OCI-LY1 (cell line): ENCODE results near the gene SYNDIG1L.

Experiments used
- H2AFZ ChIP-seq: fragments of 200-600 bp; sonication (generic), shearing (Covaris generic); 2 replicates; pipeline ENCODE4 v1.6.0; 2014; ENCODE audit warnings: antibody characterized with exemption, mild to moderate bottlenecking, low read length
- H3F3A ChIP-seq: fragments of 200-600 bp; sonication (generic), shearing (Covaris generic); 2 replicates; pipeline ENCODE4 v1.6.0; 2014; ENCODE audit warnings: mild to moderate bottlenecking, antibody characterized with exemption, low read length, moderate library complexity; ENCODE audit not compliant: insufficient read depth
- H3K27ac ChIP-seq: fragments of 200-600 bp; sonication (generic); 2 replicates; pipeline ENCODE4 v1.5.1; 2014; ENCODE audit warnings: low read length, mixed run types, mild to moderate bottlenecking, low read depth; ENCODE audit not compliant: poor library complexity, severe bottlenecking
- H3K27me3 ChIP-seq: fragments of 200-600 bp; sonication (generic); 2 replicates; pipeline ENCODE4 v1.6.0; 2014; ENCODE audit warnings: antibody characterized with exemption, mild to moderate bottlenecking, low read length, moderate library complexity; ENCODE audit not compliant: insufficient read depth
- H3K36me3 ChIP-seq: fragments of 200-600 bp; sonication (generic); 2 replicates; pipeline ENCODE4 v1.6.1; 2014; ENCODE audit warnings: mild to moderate bottlenecking, antibody characterized with exemption, low read length, moderate library complexity, mixed read lengths; ENCODE audit not compliant: insufficient read depth
- H3K4me1 ChIP-seq: fragments of 200-600 bp; sonication (generic); 2 replicates; pipeline ENCODE4 v1.5.1; 2014; ENCODE audit warnings: mild to moderate bottlenecking, low read length, moderate library complexity; ENCODE audit not compliant: insufficient read depth, severe bottlenecking
- H3K4me2 ChIP-seq: fragments of 200-600 bp; sonication (generic), shearing (Covaris generic); 2 replicates; pipeline ENCODE4 v1.6.1; 2014; ENCODE audit warnings: low read length
- H3K4me3 ChIP-seq: fragments of 200-600 bp; sonication (generic); 2 replicates; pipeline ENCODE4 v1.5.1; 2014; ENCODE audit warnings: low read length, low read depth, mild to moderate bottlenecking, mixed read lengths; ENCODE audit not compliant: poor library complexity, severe bottlenecking
- H3K79me2 ChIP-seq: fragments of 200-600 bp; shearing (Covaris generic); 2 replicates; pipeline ENCODE4 v1.6.1; 2016; ENCODE audit warnings: mixed run types, low read length, mixed read lengths; ENCODE audit not compliant: insufficient read depth
- H3K9ac ChIP-seq: fragments of 200-600 bp; sonication (generic), shearing (Covaris generic); 2 replicates; pipeline ENCODE4 v1.6.1; 2014; ENCODE audit warnings: mild to moderate bottlenecking, low read length, mixed read lengths
- H3K9me2 ChIP-seq: fragments of 200-600 bp; sonication (generic), shearing (Covaris generic); 2 replicates; pipeline ENCODE4 v1.6.1; 2014; ENCODE audit warnings: low read depth, mild to moderate bottlenecking, low read length, mixed read lengths
- H3K9me3 ChIP-seq: fragments of 200-600 bp; shearing (Covaris generic); 2 replicates; pipeline ENCODE4 v1.6.1; 2014; ENCODE audit warnings: low read length, mixed read lengths
- H4K20me1 ChIP-seq: fragments of 200-600 bp; sonication (generic), shearing (Covaris generic); 2 replicates; pipeline ENCODE4 v1.6.0; 2016; ENCODE audit warnings: mild to moderate bottlenecking, low read length; ENCODE audit not compliant: insufficient read depth
- EZH2 ChIP-seq: fragments of 200-600 bp; sonication (generic), shearing (Covaris generic); IDR thresholded peaks from 2 replicates; pipeline ENCODE4 v1.8.0; 2017; ENCODE audit warnings: borderline replicate concordance, mixed run types, mild to moderate bottlenecking, antibody characterized with exemption, low read length, moderate library complexity, mixed read lengths
- TF ChIP-seq, protein P1 (sequence below): fragments of 200-600 bp; sonication (generic), shearing (Covaris generic); IDR thresholded peaks from 2 replicates; pipeline ENCODE4 v1.5.1; 2017; ENCODE audit warnings: mild to moderate bottlenecking, antibody characterized with exemption, low read length, moderate library complexity, mixed read lengths

SYNDIG1L gene

DNA sequence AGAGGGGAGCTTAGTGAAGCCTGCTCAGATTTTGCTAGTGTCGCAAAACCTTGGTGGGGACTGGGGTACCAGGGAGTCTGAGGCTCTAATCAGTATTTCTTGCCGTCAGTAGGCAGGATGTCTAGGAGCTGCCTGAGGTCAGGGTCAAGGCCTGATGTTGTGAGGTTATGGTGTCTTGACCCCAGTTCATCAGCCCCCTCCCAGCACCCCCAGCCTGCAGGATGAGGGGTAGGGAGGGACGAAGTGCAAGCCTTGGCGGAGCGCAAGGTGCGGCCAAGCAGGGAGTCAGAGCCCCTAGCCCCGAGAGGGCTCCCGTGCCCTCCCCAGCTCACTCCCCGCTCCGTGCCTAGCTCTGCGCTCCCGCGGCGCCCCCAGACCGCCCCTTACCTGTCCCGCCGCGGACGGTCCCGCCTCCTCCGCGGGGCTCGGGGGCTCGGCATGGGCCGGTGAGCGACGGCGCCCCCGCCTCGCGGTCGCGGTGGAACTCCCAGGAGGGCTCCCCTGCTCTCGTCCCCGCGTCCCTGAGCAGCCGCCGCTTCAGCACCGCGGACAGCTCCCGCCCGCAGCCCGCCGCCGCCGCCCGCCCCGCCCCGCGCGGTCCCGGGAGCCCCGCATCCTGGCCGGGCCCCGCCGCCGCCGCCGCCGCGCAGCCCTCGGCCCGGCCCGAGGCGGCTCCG lies 347 bp downstream of the SYNDIG1L start:
- Histone ChIP-seq H3K9me3 (no peaks in the 10 kb centered on the region), H3K4me2 (no peak overlapping the region), H3K4me1 (no peaks in the 10 kb centered on the region), H3K27me3 (peaks cover 3% of the 10 kb centered on the region; the same call in 1 of the 2 replicates), H3K27ac (no peak overlapping the region), H3K36me3 (no peaks in the 10 kb centered on the region), H4K20me1 (no peaks in the 10 kb centered on the region), H3K9ac (no peak overlapping the region), H3F3A (no peaks in the 10 kb centered on the region), H3K9me2 (no peaks in the 10 kb centered on the region), H2AFZ (no peak overlapping the region), H3K4me3 (no peak overlapping the region), H3K79me2 (no peaks in the 10 kb centered on the region)
- TF ChIP-seq EZH2: no peak
- TF ChIP-seq, protein P1, sequence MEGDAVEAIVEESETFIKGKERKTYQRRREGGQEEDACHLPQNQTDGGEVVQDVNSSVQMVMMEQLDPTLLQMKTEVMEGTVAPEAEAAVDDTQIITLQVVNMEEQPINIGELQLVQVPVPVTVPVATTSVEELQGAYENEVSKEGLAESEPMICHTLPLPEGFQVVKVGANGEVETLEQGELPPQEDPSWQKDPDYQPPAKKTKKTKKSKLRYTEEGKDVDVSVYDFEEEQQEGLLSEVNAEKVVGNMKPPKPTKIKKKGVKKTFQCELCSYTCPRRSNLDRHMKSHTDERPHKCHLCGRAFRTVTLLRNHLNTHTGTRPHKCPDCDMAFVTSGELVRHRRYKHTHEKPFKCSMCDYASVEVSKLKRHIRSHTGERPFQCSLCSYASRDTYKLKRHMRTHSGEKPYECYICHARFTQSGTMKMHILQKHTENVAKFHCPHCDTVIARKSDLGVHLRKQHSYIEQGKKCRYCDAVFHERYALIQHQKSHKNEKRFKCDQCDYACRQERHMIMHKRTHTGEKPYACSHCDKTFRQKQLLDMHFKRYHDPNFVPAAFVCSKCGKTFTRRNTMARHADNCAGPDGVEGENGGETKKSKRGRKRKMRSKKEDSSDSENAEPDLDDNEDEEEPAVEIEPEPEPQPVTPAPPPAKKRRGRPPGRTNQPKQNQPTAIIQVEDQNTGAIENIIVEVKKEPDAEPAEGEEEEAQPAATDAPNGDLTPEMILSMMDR: no peak

DNA sequence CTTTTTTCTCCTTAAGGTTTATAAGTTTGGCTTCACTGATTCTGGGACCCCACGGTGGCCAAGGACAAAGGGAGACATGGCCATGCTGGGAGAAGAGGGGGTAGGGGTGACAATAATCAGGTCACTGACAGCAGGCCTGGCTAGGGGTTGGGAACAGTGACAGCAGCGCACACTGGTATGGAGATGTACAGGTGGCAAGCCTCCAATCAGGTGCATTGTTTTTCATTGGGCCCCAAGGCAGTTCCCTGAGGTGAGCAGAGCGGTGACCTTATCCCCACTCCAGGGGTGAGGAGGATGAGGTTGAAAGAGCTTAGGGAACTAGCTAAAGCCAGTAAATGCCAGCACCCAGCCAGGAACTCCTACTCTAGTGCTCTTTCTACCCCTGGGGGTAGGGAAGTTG lies 1.4 kb downstream of the SYNDIG1L start:
- Histone ChIP-seq H3F3A (no peaks in the 10 kb centered on the region), H3K36me3 (no peaks in the 10 kb centered on the region), H3K9ac (no peak overlapping the region), H3K27me3 (peaks cover 3% of the 10 kb centered on the region; the same call in 1 of the 2 replicates), H4K20me1 (no peaks in the 10 kb centered on the region), H3K79me2 (no peaks in the 10 kb centered on the region), H3K27ac (no peak overlapping the region), H3K9me3 (no peaks in the 10 kb centered on the region), H3K4me1 (no peaks in the 10 kb centered on the region), H3K4me2 (no peak overlapping the region), H3K4me3 (no peak overlapping the region), H2AFZ (no peak overlapping the region), H3K9me2 (no peaks in the 10 kb centered on the region)
- no peak for TF ChIP-seq EZH2
- TF ChIP-seq, protein P1: no peak

DNA sequence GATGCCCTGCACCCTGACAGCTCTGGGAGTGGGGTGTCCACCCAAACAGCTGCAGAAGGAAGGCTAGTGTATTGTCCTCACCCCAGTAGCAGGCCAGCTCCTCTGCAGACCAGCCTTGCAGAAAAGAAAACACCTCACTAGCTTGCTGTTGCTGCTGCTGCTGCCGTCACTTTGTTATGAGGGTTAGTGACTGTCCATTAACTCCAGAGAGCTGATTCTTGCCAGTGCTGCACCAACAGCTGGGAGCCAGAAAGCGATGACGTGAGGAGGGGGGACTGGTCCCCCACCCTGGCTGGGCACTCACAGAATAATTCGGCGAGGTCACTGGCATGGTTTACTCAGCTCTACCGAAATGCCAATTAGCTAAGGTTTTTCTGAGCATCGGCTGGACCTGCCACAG lies 2.8 kb downstream of the SYNDIG1L start:
- H3K36me3 ChIP-seq: no peaks in the 10 kb centered on the region
- H3K4me2 ChIP-seq: no peak overlapping the region
- no peaks in the 10 kb centered on the region for H4K20me1 ChIP-seq
- TF ChIP-seq, protein P1: no peak
- TF ChIP-seq EZH2: no peak
- no peaks in the 10 kb centered on the region for H3K79me2 ChIP-seq
- peaks cover 10% of the 10 kb centered on the region; the same call in 1 of the 2 replicates for H3K27me3 ChIP-seq
- no peak overlapping the region for H3K4me3 ChIP-seq
- no peaks in the 10 kb centered on the region for H3K9me2 ChIP-seq
- no peaks in the 10 kb centered on the region for H3F3A ChIP-seq
- H2AFZ ChIP-seq: no peak overlapping the region
- no peak overlapping the region for H3K27ac ChIP-seq
- no peaks in the 10 kb centered on the region for H3K4me1 ChIP-seq
- H3K9ac ChIP-seq: no peak overlapping the region
- no peaks in the 10 kb centered on the region for H3K9me3 ChIP-seq
